C4-2B (cell line): ENCODE measurements around the gene ARMC10.

ENCODE experiments used
- H3K27ac ChIP-seq: fragments of 450-650 bp; 2 replicates; pipeline ENCODE4 v1.5.1; 2017
- ZFX ChIP-seq: fragments of 450-650 bp; IDR thresholded peaks from 2 replicates; pipeline ENCODE4 v1.6.1; 2017
- TF ChIP-seq, protein P1 (sequence below): fragments of 450-650 bp; conservative IDR thresholded peaks from 2 replicates; pipeline ENCODE4 v1.5.1; 2017; ENCODE audit warnings: mild to moderate bottlenecking

Gene ARMC10

DNA sequence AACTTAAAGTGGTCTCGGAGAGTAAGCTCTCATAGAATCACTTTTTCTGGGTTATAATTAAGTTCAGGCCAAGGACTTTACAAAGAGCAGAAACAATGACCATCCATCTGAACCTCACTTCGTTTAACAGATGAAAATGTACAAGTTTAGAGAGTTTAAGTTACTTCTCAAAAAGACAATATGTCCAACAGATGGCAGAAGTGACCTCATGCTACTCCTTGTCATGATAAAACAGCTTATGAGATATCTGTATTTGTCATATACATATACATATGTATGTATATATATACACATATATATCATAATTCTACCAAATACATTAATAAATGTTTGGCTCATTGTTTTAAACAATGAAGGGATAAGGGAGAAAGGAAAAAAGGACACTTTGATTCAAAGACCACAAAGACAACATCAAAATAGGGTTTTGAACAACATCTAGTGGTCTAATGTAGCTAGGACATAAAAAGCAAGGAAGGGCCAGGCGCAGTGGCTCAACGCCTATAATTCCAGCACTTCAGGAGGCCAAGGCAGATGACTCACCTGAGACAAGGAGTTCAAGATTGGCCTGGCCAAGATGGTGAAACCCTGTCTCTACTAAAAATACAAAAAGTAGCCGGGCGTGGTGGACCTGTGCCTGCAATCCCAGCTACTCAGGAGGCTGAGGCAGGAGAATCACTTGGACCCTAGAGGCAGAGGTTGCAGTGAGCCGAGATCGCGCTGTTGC, 56.1 kb downstream of the ARMC10 start:
- TF ChIP-seq, protein P1, sequence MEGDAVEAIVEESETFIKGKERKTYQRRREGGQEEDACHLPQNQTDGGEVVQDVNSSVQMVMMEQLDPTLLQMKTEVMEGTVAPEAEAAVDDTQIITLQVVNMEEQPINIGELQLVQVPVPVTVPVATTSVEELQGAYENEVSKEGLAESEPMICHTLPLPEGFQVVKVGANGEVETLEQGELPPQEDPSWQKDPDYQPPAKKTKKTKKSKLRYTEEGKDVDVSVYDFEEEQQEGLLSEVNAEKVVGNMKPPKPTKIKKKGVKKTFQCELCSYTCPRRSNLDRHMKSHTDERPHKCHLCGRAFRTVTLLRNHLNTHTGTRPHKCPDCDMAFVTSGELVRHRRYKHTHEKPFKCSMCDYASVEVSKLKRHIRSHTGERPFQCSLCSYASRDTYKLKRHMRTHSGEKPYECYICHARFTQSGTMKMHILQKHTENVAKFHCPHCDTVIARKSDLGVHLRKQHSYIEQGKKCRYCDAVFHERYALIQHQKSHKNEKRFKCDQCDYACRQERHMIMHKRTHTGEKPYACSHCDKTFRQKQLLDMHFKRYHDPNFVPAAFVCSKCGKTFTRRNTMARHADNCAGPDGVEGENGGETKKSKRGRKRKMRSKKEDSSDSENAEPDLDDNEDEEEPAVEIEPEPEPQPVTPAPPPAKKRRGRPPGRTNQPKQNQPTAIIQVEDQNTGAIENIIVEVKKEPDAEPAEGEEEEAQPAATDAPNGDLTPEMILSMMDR = no peak; the same call in 1 of the 2 replicates
- no peak for TF ChIP-seq ZFX

DNA sequence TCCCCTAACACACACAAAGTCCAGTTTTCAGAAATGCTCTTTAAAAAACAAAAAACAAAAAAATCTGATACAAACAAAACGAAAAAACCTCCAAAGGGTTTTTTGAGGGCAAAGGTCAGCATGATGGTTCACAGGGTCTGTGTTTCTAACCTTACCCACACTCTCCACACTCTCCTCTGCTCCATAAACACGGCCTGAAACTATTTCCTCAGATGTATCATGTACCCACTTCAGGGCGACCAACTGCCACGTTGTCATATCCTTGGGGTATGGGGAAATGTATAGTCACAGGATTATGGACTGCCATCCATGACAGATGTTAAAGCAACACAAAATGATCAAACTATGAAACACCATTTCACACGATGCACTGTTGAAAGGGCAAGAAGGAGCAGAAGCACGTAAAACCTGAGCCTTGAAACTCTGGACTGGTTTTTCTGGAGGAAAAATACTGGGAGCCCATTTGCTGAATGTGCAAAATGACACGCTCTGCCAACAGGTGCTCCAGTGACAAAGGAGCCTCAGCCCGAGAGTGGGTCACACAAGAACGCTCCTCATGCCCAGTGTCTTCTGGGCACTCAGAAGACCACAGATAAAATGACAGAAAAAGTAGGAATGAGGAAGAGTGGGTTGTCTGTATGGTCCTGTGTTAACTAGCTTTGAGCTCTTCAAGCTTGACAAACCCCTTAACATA, 58.2 kb downstream of the ARMC10 start:
- peak overlapping the region; percentile 11; the same call in 1 of the 2 replicates for H3K27ac ChIP-seq
- TF ChIP-seq ZFX = no peak
- TF ChIP-seq, protein P1 = no peak

More for the DNA sequence above, 56.1 kb downstream of the ARMC10 start:
- peak overlapping the region; percentile 32; the same call in 1 of the 2 replicates for H3K27ac ChIP-seq

DNA sequence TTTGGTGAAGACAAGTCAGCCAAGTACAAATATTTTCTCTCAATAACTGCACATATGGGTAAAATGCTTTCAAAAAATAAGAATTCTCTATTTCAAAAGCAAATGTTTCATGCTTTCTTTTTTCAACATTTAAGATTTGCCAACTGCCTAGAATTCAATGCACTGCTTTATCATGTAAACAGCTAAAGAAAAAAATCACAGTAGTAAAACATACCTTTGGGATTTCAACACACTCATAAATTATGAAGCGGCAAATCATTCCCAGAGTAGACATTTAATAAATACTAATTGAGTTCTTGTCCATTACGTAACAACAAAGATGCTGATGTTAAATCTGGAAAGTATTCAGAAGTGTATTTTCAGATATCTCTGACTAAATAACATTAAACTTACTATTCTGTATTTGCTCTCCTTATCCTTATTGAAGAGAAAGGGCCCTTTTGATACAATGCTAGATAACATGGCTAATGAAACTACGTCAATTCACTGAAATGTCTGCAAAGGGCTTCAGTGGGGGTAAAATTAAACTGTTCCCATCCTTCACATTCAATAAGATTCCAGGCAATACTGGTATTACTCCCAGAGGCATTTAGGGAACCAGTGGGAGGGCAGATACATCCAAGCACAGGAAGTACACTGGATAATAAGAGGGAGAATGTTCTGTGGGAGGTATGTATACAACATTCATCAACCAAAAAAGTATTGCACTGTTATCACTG, 60.1 kb downstream of the ARMC10 start:
- H3K27ac ChIP-seq = no peak overlapping the region
- TF ChIP-seq ZFX = no peak
- TF ChIP-seq, protein P1 = no peak

DNA sequence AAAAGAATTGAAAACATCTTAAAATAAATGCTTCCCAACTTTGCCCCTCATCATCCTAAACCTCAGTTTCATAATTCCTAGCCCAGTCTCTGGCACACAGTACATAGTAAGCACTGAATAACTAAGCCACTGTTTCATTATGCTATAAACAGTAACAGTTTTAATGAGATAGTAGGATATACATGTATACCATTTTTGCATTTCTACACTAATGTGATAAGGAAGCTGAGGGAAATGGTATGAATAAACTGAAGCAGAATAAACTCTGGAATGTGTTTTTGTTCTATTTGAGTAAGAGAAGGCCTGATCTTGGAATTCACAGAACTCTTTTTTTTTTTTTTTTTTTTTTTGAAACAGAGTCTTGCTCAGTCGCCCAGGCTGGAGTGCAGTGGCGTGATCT, 65.1 kb downstream of the ARMC10 start:
- TF ChIP-seq ZFX = no peak
- TF ChIP-seq, protein P1 = no peak
- no peak overlapping the region for H3K27ac ChIP-seq

DNA sequence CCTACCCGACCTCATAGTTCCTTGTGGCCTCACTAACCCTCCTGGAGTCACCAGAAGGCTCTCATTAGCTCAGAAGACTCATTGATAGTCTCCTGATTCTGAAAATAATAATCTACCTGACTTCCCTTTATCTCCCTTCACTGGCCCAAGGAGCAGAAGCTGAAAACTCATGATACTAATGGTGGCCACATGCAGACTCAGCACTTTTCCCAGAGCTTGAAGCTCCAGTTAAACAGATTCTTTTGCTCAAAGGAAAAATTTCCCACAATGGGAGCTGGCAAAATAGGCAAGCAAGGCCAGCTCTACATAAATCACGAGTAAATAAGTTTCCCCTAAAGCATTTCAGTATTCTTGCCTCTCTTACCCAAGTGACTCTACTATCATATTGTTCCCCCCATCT, 65.7 kb downstream of the ARMC10 start:
- TF ChIP-seq, protein P1 = no peak
- no peak for TF ChIP-seq ZFX
- no peak overlapping the region for H3K27ac ChIP-seq

DNA sequence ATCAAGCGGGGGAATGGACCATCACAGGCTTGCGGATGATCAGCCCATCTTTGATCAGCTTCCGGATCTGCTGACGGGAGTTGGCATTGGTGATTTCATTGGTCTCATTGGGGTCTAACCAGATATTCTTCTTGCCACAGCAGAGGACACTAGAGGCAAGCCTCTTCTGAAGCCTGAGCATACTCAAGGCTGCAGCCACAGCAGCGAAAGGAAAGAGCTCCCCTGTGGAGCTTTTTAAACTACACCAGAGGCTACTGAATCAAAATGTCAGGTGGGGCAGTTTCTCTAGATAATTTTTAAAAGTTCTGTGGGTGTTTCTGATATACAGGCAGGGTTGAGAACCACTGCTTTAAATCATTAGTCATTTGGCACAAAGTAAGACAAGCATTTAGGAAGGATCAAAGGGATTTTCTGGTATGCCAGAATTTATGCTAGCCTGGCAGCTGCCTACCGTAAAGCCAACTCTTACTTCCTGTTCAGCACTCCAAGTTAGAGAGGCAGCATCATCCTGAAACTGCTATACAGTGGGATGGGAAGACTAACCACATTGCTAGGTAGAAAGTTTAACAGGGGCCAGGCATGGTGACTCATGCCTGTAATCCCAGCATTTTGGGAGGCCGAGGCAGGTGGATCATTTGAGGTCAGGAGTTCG, 66.9 kb downstream of the ARMC10 start:
- H3K27ac ChIP-seq = no peak overlapping the region
- no peak for TF ChIP-seq ZFX
- TF ChIP-seq, protein P1 = no peak
